HepG2 (cell line): ENCODE measurements around the gene KIF3A. TPM values are rescaled to one million over a fixed set of nuclear protein-coding genes. Genes with fewer than 3 reads are reported as not detected.

Experiments
- ATAC-seq: fragments of 200-7000 bp; cut with Tn5 transposase; 3 replicates; pipeline ENCODE4 v1.9.1; 2020; ENCODE audit warnings: mild to moderate bottlenecking, moderate library complexity
- BruUV-seq: library from RNA; stranded (reverse); fragments of 400-500 nt; replicated peaks from 2 replicates; lab custom pipeline; 2021; lab: Mats Ljungman, UMichigan
- CTCF ChIA-PET: fragments of 300-600 bp; formaldehyde crosslinking; extraction: SDS; loops from one replicate; lab custom pipeline; 2021; ENCODE audit warnings: low total read pairs, inconsistent platforms, low intra/inter-chr PET ratio; lab: Yijun Ruan, JAX
- POLR2A ChIA-PET: fragments of 350-600 bp; sonication (Branson Sonifier 250); formaldehyde crosslinking; loops from one replicate; lab custom pipeline; 2020; ENCODE audit warnings: antibody characterized with exemption, inconsistent platforms; lab: Yijun Ruan, JAX
- DNase-seq: peaks from one replicate; pipeline ENCODE4 v3.0.0-alpha.2; 2015; ENCODE audit warnings: low spot score
- FAIRE-seq: peaks from 3 replicates; lab custom pipeline; 2011; peaks lifted over from hg19 to GRCh38; lab: Jason Lieb, UNC
- H2AFZ ChIP-seq: one replicate; pipeline ENCODE4 v1.6.1; 2011; ENCODE audit warnings: low read length, inconsistent platforms
- H3K27ac ChIP-seq: fragments of 300-600 bp; 3 replicates; pipeline ENCODE4 v1.8.0; 2011; ENCODE audit warnings: mixed run types, mild to moderate bottlenecking, mixed read lengths, low read length, inconsistent platforms; ENCODE audit not compliant: insufficient read depth; ENCODE audit errors: extremely low read length
- H3K27me3 ChIP-seq, 2 experiments: fragments of 200-600 bp in 1 of 2; 2 replicates in 1 of 2; 3 replicates in 1 of 2; pipeline versions ENCODE4 v1.6.0 to v1.8.0; 2011; ENCODE audit warnings: low read length in 2 of 2, mild to moderate bottlenecking in 2 of 2, moderate library complexity in 2 of 2, inconsistent platforms in 1 of 2; ENCODE audit not compliant: insufficient read depth in 2 of 2, control insufficient read depth in 1 of 2
- H3K36me3 ChIP-seq, 2 experiments: fragments of 200-600 bp in 1 of 2; replicated peaks in 1 of 2; 2 replicates in 1 of 2; 3 replicates in 1 of 2; pipeline versions ENCODE4 v1.5.1 to v1.8.0; 2011; ENCODE audit warnings: low read length in 2 of 2, inconsistent platforms in 1 of 2; ENCODE audit not compliant: insufficient read depth in 2 of 2, control insufficient read depth in 1 of 2
- H3K4me1 ChIP-seq: 2 replicates; pipeline ENCODE4 v1.5.1; 2012; ENCODE audit warnings: low read length, inconsistent platforms; ENCODE audit not compliant: insufficient read depth
- H3K4me2 ChIP-seq: 2 replicates; pipeline ENCODE4 v1.6.0; 2011; ENCODE audit warnings: low read depth, low read length, inconsistent platforms
- H3K4me3 ChIP-seq, 3 experiments: fragments of 200-600 bp in 1 of 3; sonication (generic), shearing (Covaris generic) in 1 of 3; replicated peaks in 1 of 3; 2 replicates each; pipeline ENCODE4 v1.5.1; 2011 to 2016; ENCODE audit warnings: low read length in 3 of 3, inconsistent platforms in 2 of 3, low read depth in 2 of 3, mild to moderate bottlenecking in 2 of 3, control low read depth in 1 of 3, mixed read lengths in 1 of 3; ENCODE audit not compliant: insufficient read depth in 1 of 3
- H3K79me2 ChIP-seq: one replicate; pipeline ENCODE4 v1.6.1; 2011; ENCODE audit warnings: low read length, inconsistent platforms; ENCODE audit not compliant: insufficient read depth
- H3K9ac ChIP-seq: 2 replicates; pipeline ENCODE4 v1.6.0; 2011; ENCODE audit warnings: mild to moderate bottlenecking, low read depth, low read length, inconsistent platforms; ENCODE audit not compliant: insufficient read depth
- H3K9me3 ChIP-seq: 2 replicates; pipeline ENCODE4 v1.5.1; 2012; ENCODE audit warnings: mild to moderate bottlenecking, low read length
- H4K20me1 ChIP-seq: 2 replicates; pipeline ENCODE4 v1.6.0; 2011; ENCODE audit warnings: inconsistent platforms, mild to moderate bottlenecking, low read length, moderate library complexity; ENCODE audit not compliant: insufficient read depth
- DNMT3B ChIP-seq: conservative IDR thresholded peaks from 2 replicates; pipeline ENCODE4 v1.6.1; 2016; ENCODE audit warnings: missing biosample characterization, control low read depth
- HCFC1 ChIP-seq: fragments of 150-350 bp; IDR thresholded peaks from 2 replicates; pipeline ENCODE4 v1.6.1; 2014; ENCODE audit warnings: low read depth, low read length
- HDAC2 ChIP-seq: sonication (generic); formaldehyde crosslinking; IDR thresholded peaks from 2 replicates; pipeline ENCODE4 v1.4.0; 2020; ENCODE audit warnings: missing genetic modification reagents
- MEIS2 ChIP-seq: sonication (generic); formaldehyde crosslinking; IDR thresholded peaks from 2 replicates; pipeline ENCODE4 v1.9.0; 2021; ENCODE audit warnings: mild to moderate bottlenecking, missing genetic modification reagents
- SMC3 ChIP-seq: IDR thresholded peaks from 2 replicates; pipeline ENCODE4 v1.6.1; 2011; ENCODE audit warnings: low read length, improper control_type of control experiment
- SPEN ChIP-seq: sonication (generic); formaldehyde crosslinking; IDR thresholded peaks from 2 replicates; pipeline ENCODE4 v1.5.1; 2020; ENCODE audit warnings: low read depth, mild to moderate bottlenecking, missing genetic modification reagents
- SRF ChIP-seq: IDR thresholded peaks from 2 replicates; pipeline ENCODE4 v1.6.1; 2011; ENCODE audit warnings: mild to moderate bottlenecking, low read depth, low read length, moderate library complexity
- ZBTB20 ChIP-seq: sonication (generic); formaldehyde crosslinking; IDR thresholded peaks from 2 replicates; pipeline ENCODE4 v1.8.1; 2023; ENCODE audit warnings: missing genetic modification reagents, low read depth, mild to moderate bottlenecking, borderline replicate concordance
- ZFP62 ChIP-seq: sonication (generic); formaldehyde crosslinking; IDR thresholded peaks from 2 replicates; pipeline ENCODE4 v1.4.0; 2020; ENCODE audit warnings: missing genetic modification reagents
- ZNF136 ChIP-seq: sonication (generic); formaldehyde crosslinking; IDR thresholded peaks from 2 replicates; pipeline ENCODE4 v1.8.1; 2022; ENCODE audit warnings: low read depth, mild to moderate bottlenecking, moderate library complexity, missing genetic modification reagents
- ZNF224 ChIP-seq: sonication (generic); formaldehyde crosslinking; IDR thresholded peaks from 2 replicates; pipeline ENCODE4 v1.5.0; 2020; ENCODE audit warnings: mild to moderate bottlenecking, missing genetic modification reagents
- ZNF326 ChIP-seq: sonication (generic); formaldehyde crosslinking; IDR thresholded peaks from 2 replicates; pipeline ENCODE4 v1.4.0; 2020; ENCODE audit warnings: missing genetic modification reagents, borderline replicate concordance
- ZNF354B ChIP-seq: sonication (generic); formaldehyde crosslinking; IDR thresholded peaks from 2 replicates; pipeline ENCODE4 v1.8.0; 2022; ENCODE audit warnings: mild to moderate bottlenecking, missing genetic modification reagents
- ZNF501 ChIP-seq: sonication (generic); formaldehyde crosslinking; IDR thresholded peaks from 2 replicates; pipeline ENCODE4 v1.5.1; 2020; ENCODE audit warnings: mild to moderate bottlenecking, moderate library complexity, missing genetic modification reagents
- ZNF549 ChIP-seq: sonication (generic); formaldehyde crosslinking; IDR thresholded peaks from 2 replicates; pipeline ENCODE4 v1.5.0; 2020; ENCODE audit warnings: missing genetic modification reagents
- ZNF550 ChIP-seq: sonication (generic); formaldehyde crosslinking; IDR thresholded peaks from 2 replicates; pipeline ENCODE4 v1.4.0; 2020; ENCODE audit warnings: mild to moderate bottlenecking, missing genetic modification reagents, borderline replicate concordance
- ZNF605 ChIP-seq: sonication (generic); formaldehyde crosslinking; IDR thresholded peaks from 2 replicates; pipeline ENCODE4 v1.8.0; 2022; ENCODE audit warnings: mild to moderate bottlenecking, missing genetic modification reagents
- ZNF737 ChIP-seq: sonication (generic); formaldehyde crosslinking; IDR thresholded peaks from 2 replicates; pipeline ENCODE4 v1.5.0; 2020; ENCODE audit warnings: missing genetic modification reagents, mild to moderate bottlenecking, borderline replicate concordance
- ZSCAN12 ChIP-seq: sonication (generic); formaldehyde crosslinking; IDR thresholded peaks from 2 replicates; pipeline ENCODE4 v1.9.0; 2021; ENCODE audit warnings: mild to moderate bottlenecking, missing genetic modification reagents
- ZSCAN25 ChIP-seq: sonication (generic); formaldehyde crosslinking; IDR thresholded peaks from 2 replicates; pipeline ENCODE4 v1.8.0; 2022; ENCODE audit warnings: mild to moderate bottlenecking, missing genetic modification reagents
- WGBS: methylation state at CpG from one replicate; pipeline ENCODE4 v1.1.6; 2017; ENCODE audit warnings: low lambda C conversion rate; 5-methylcytosine and 5-hydroxymethylcytosine counted together
- in situ Hi-C: cut with HindIII; loops from 2 replicates; pipeline ENCODE4 v1.10.0; 2017; ENCODE audit warnings: low pct_unique_long_range_greater_than_20kb; ENCODE audit not compliant: extremely low pct_ligation_motif_present
- intact Hi-C: fragments of 100-400 bp; cut with micrococcal nuclease; formaldehyde crosslinking; loops from one replicate; pipeline ENCODE4 v1.10.0; 2022; ENCODE audit not compliant: unreplicated experiment
- polyA plus RNA-seq, 8 experiments: library from polyadenylated mRNA; depleted of rRNA in 3 of 8; stranded (reverse) in 7 of 8; unstranded in 1 of 8; fragments of >200 nt; fragmentation: Illumina TruSeq in 4 of 8; extraction: Trizol in 4 of 8; gene quantifications; 2 replicates each; pipeline versions ENCODE4 v1.2.1 to v1.2.3, GENCODE V29; 2011 to 2016; ENCODE audit warnings: low read depth in 4 of 8, missing spikeins in 1 of 8, mixed read lengths in 1 of 8; ENCODE audit not compliant: insufficient read depth in 1 of 8
- total RNA-seq, 5 experiments: library from RNA; depleted of rRNA; stranded (reverse); fragments of >200 nt; fragmentation: Illumina TruSeq; extraction: Trizol; gene quantifications; 2 replicates each; pipeline ENCODE4 v1.2.3, GENCODE V29; 2016; ENCODE audit warnings: low read depth in 1 of 5
- TF ChIP-seq, protein P1 (sequence below): sonication (generic); formaldehyde crosslinking; IDR thresholded peaks from 2 replicates; pipeline ENCODE4 v1.5.0; 2020; ENCODE audit warnings: missing genetic modification reagents, mild to moderate bottlenecking, borderline replicate concordance

KIF3A gene
- total and polyA plus RNA-seq, 2 of the 13 experiments (the other 11 are each of a cell fraction or from before 2014, with no cell fraction given) = 2.3 to 8.4 TPM

DNA sequence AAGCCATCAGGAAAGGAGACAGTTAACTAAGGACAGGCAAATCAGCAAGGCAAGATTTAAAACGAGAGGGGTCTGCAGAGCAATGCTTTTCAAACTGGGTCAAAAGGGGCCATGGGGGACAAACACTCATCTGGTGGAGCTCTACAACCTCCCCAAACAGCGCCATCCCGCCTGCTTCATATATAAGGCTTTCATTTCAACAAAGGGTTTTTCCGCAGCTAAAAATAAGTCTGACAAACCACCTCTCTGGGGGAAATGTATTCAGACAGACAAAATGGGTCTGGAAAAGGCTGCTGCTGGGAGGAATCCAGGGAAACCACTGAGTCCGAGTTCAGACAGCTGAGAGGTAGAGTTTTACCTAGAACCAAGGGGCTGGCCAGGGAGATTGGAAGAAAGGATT is 48.0 kb upstream of the KIF3A start (continued):
- no peak for TF ChIP-seq DNMT3B (CRISPR knock-in tag)
- TF ChIP-seq ZNF549 (CRISPR knock-in tag) = no peak
- TF ChIP-seq MEIS2 (CRISPR knock-in tag) = no peak

DNA sequence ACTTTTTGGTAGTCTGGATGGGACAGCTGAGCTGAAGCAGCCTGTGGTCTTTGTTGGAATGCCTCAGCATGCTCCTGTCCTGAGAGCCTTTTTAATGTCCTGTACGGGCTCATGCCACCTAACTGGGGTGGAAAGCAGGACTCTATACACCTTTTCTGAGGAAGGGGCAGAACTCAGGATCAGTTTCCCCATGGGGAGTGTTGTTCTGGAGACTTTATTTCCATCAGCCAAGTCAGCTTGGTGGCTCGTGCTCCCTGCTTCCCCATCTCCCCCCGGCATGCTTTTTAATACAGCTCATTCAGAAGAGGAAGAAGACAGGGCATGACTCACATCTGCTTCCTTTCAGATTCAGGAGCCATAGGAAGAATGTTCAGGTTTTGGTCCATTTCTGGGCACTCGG is 44.8 kb upstream of the KIF3A start:
- H3K4me1 ChIP-seq = peaks cover 11% of the 10 kb centered on the region
- H3K9me3 ChIP-seq = no peaks in the 10 kb centered on the region
- in situ Hi-C loops (no loop called here), intact Hi-C loops (no loop called here)
- no TSS peak for BruUV-seq
- no peak overlapping the region for H3K4me3 ChIP-seq
- ChIA-PET CTCF (no interaction called here), POLR2A (interaction anchor here (1.6 kb wide), 1 partner anchor 25 kb away, joined by 3 read pairs; no protein-coding TSS in a partner anchor)
- no peaks in the 10 kb centered on the region; a peak in 1 of 5 replicates for H3K36me3 ChIP-seq
- H2AFZ ChIP-seq = no peak overlapping the region
- ATAC-seq (no peak), DNase-seq (no peak), FAIRE-seq (no peak)
- H3K27ac ChIP-seq = no peak overlapping the region
- no peak for TF ChIP-seq ZNF550 (CRISPR knock-in tag)
- TF ChIP-seq HCFC1 = no peak
- TF ChIP-seq ZFP62 = no peak
- TF ChIP-seq ZNF326 (CRISPR knock-in tag) = no peak
- no peak for TF ChIP-seq HDAC2
- TF ChIP-seq SRF = no peak
- TF ChIP-seq ZNF605 (CRISPR knock-in tag) = no peak
- no peak for TF ChIP-seq SMC3
- no peak for TF ChIP-seq ZBTB20 (CRISPR knock-in tag)
- no peak for TF ChIP-seq ZNF737 (CRISPR knock-in tag)
- TF ChIP-seq ZNF501 (CRISPR knock-in tag) = no peak
- no peak for TF ChIP-seq ZNF224 (CRISPR knock-in tag)
- TF ChIP-seq, protein P1, sequence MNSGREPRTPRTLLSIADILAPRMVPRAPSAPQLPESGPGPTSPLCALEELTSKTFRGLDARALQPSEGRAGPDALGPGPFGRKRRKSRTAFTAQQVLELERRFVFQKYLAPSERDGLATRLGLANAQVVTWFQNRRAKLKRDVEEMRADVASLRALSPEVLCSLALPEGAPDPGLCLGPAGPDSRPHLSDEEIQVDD (CRISPR knock-in tag) = no peak
- TF ChIP-seq ZNF354B (CRISPR knock-in tag) = no peak
- TF ChIP-seq SPEN (CRISPR knock-in tag) = no peak
- no peak for TF ChIP-seq ZNF136 (CRISPR knock-in tag)
- no peak for TF ChIP-seq ZSCAN12 (CRISPR knock-in tag)
- no peak for TF ChIP-seq ZSCAN25 (CRISPR knock-in tag)
- H4K20me1 ChIP-seq = no peaks in the 10 kb centered on the region
- H3K4me2 ChIP-seq = no peak overlapping the region
- H3K27me3 ChIP-seq = no peaks in the 10 kb centered on the region
- no peak overlapping the region for H3K9ac ChIP-seq
- H3K79me2 ChIP-seq = no peaks in the 10 kb centered on the region
- WGBS = 81% methylated on average over 4 of the region's 4 CpGs
